Measurements from ENCODE around the gene PER3.

Gene PER3

GRCh38 chr1:7761103-7761502 is 23.0 kb upstream of the PER3 start:
- no peak overlapping the region for H3K27ac Mint-ChIP-seq (ENCODE audit: low read depth)
- H3K9me3 Mint-ChIP-seq = no peaks in the 10 kb centered on the region
- DNase-seq (ENCODE audit: low spot score in 2 of 2) = no peak
- no peak overlapping the region for H3K4me3 Mint-ChIP-seq
- no peak for ATAC-seq (replicated peaks; ENCODE audit: extremely low read depth, poor library complexity, severe bottlenecking)
- H3K36me3 Mint-ChIP-seq (ENCODE audit: insufficient read depth) = no peaks in the 10 kb centered on the region
- H3K4me1 Mint-ChIP-seq = no peaks in the 10 kb centered on the region
- peaks cover 12% of the 10 kb centered on the region for H3K27me3 Mint-ChIP-seq

- H3K27ac Mint-ChIP-seq (ENCODE audit: low read depth) = no peak overlapping the region
- no peaks in the 10 kb centered on the region for H3K9me3 Mint-ChIP-seq
Observed at GRCh38 chr1:7767176-7767575, 16.9 kb upstream of the PER3 start.

GRCh38 chr1:7768583-7768982 is 15.5 kb upstream of the PER3 start:
- Mint-ChIP-seq H3K4me3 (no peak overlapping the region), H3K36me3 (ENCODE audit: insufficient read depth) (peaks cover 2% of the 10 kb centered on the region), H3K9me3 (no peaks in the 10 kb centered on the region), H3K4me1 (peaks cover 17% of the 10 kb centered on the region), H3K27me3 (peaks cover 12% of the 10 kb centered on the region), H3K27ac (ENCODE audit: low read depth) (no peak overlapping the region)
- ATAC-seq (replicated peaks; ENCODE audit: extremely low read depth, poor library complexity, severe bottlenecking) (no peak), DNase-seq (ENCODE audit: low spot score in 2 of 2) (no peak)

More at GRCh38 chr1:7767176-7767575, 16.9 kb upstream of the PER3 start:
- Mint-ChIP-seq H3K4me3 (no peak overlapping the region), H3K4me1 (peaks cover 6% of the 10 kb centered on the region), H3K36me3 (ENCODE audit: insufficient read depth) (no peaks in the 10 kb centered on the region), H3K27me3 (peaks cover 18% of the 10 kb centered on the region)
- DNase-seq (ENCODE audit: low spot score in 2 of 2) (no peak), ATAC-seq (replicated peaks; ENCODE audit: extremely low read depth, poor library complexity, severe bottlenecking) (no peak)

- DNase-seq (ENCODE audit: low spot score in 2 of 2) (no peak), ATAC-seq (replicated peaks; ENCODE audit: extremely low read depth, poor library complexity, severe bottlenecking) (no peak)
- Mint-ChIP-seq H3K27ac (ENCODE audit: low read depth) (no peak overlapping the region), H3K9me3 (no peaks in the 10 kb centered on the region), H3K4me3 (no peak overlapping the region), H3K27me3 (peaks cover 11% of the 10 kb centered on the region), H3K36me3 (ENCODE audit: insufficient read depth) (peaks cover 7% of the 10 kb centered on the region), H3K4me1 (peaks cover 17% of the 10 kb centered on the region)
Observed at GRCh38 chr1:7769673-7770412, 14.2 kb upstream of the PER3 start.

- Mint-ChIP-seq H3K4me3 (peak overlapping the region; percentile 90), H3K27me3 (peaks cover 10% of the 10 kb centered on the region), H3K9me3 (no peaks in the 10 kb centered on the region), H3K4me1 (peaks cover 17% of the 10 kb centered on the region), H3K27ac (ENCODE audit: low read depth) (peak overlapping the region; percentile 98), H3K36me3 (ENCODE audit: insufficient read depth) (peaks cover 10% of the 10 kb centered on the region)
- no peak for ATAC-seq (replicated peaks; ENCODE audit: extremely low read depth, poor library complexity, severe bottlenecking)
- DNase-seq (ENCODE audit: low spot score in 2 of 2) = no peak
Observed at GRCh38 chr1:7770669-7770996, 13.5 kb upstream of the PER3 start.

- H3K4me1 Mint-ChIP-seq = peaks cover 18% of the 10 kb centered on the region
- DNase-seq (ENCODE audit: low spot score in 2 of 2) = peak; percentile 66 to 73
- H3K4me3 Mint-ChIP-seq = peak within 1 kb of the TSS; percentile 90
- H3K27ac Mint-ChIP-seq (ENCODE audit: low read depth) = peak within 1 kb of the TSS; percentile 98
- peak; percentile 92 for ATAC-seq (replicated peaks; ENCODE audit: extremely low read depth, poor library complexity, severe bottlenecking)
- H3K9me3 Mint-ChIP-seq = no peaks in the 10 kb centered on the region
- peaks cover 13% of the 10 kb centered on the region for H3K36me3 Mint-ChIP-seq (ENCODE audit: insufficient read depth)
- peaks cover 4% of the 10 kb centered on the region for H3K27me3 Mint-ChIP-seq
Observed at GRCh38 chr1:7770997-7771822, 12.9 kb upstream of the PER3 start, which contains the start of gene VAMP3. Gene VAMP3, plus strand, starts transcription at chr1:7771296. Its CDS starts 88 bp downstream, at chr1:7771384.

- peaks cover 15% of the 10 kb centered on the region for H3K36me3 Mint-ChIP-seq (ENCODE audit: insufficient read depth)
- H3K27me3 Mint-ChIP-seq = no peaks in the 10 kb centered on the region
- H3K4me1 Mint-ChIP-seq = peaks cover 22% of the 10 kb centered on the region
- H3K27ac Mint-ChIP-seq (ENCODE audit: low read depth) = peak overlapping the region; percentile 98
- no peak for DNase-seq (ENCODE audit: low spot score in 2 of 2)
- no peaks in the 10 kb centered on the region for H3K9me3 Mint-ChIP-seq
- peak overlapping the region; percentile 90 for H3K4me3 Mint-ChIP-seq
- no peak for ATAC-seq (replicated peaks; ENCODE audit: extremely low read depth, poor library complexity, severe bottlenecking)
Observed at GRCh38 chr1:7771823-7772299, 12.2 kb upstream of the PER3 start.

- no peaks in the 10 kb centered on the region for H3K9me3 Mint-ChIP-seq
Observed at GRCh38 chr1:7777591-7777990, 6.5 kb upstream of the PER3 start.

GRCh38 chr1:7778133-7778628 is 5.9 kb upstream of the PER3 start:
- H3K4me1 Mint-ChIP-seq = peaks cover 25% of the 10 kb centered on the region
- peaks cover 43% of the 10 kb centered on the region for H3K36me3 Mint-ChIP-seq (ENCODE audit: insufficient read depth)
- H3K27ac Mint-ChIP-seq (ENCODE audit: low read depth) = no peak overlapping the region
- ATAC-seq (replicated peaks; ENCODE audit: extremely low read depth, poor library complexity, severe bottlenecking) = no peak
- no peaks in the 10 kb centered on the region for H3K27me3 Mint-ChIP-seq
- DNase-seq (ENCODE audit: low spot score in 2 of 2) = no peak
- H3K4me3 Mint-ChIP-seq = no peak overlapping the region
- no peaks in the 10 kb centered on the region for H3K9me3 Mint-ChIP-seq

More at GRCh38 chr1:7777591-7777990, 6.5 kb upstream of the PER3 start:
- H3K4me1 Mint-ChIP-seq = peaks cover 27% of the 10 kb centered on the region
- DNase-seq (ENCODE audit: low spot score in 2 of 2) = no peak
- H3K4me3 Mint-ChIP-seq = no peak overlapping the region
- no peak overlapping the region for H3K27ac Mint-ChIP-seq (ENCODE audit: low read depth)
- H3K27me3 Mint-ChIP-seq = no peaks in the 10 kb centered on the region
- no peak for ATAC-seq (replicated peaks; ENCODE audit: extremely low read depth, poor library complexity, severe bottlenecking)
- H3K36me3 Mint-ChIP-seq (ENCODE audit: insufficient read depth) = peaks cover 38% of the 10 kb centered on the region

- Mint-ChIP-seq H3K9me3 (no peaks in the 10 kb centered on the region), H3K27ac (ENCODE audit: low read depth) (peak overlapping the region; percentile 36), H3K4me3 (peak overlapping the region; percentile 59), H3K4me1 (peaks cover 24% of the 10 kb centered on the region), H3K36me3 (ENCODE audit: insufficient read depth) (peaks cover 32% of the 10 kb centered on the region), H3K27me3 (no peaks in the 10 kb centered on the region)
- ATAC-seq (replicated peaks; ENCODE audit: extremely low read depth, poor library complexity, severe bottlenecking) (no peak), DNase-seq (ENCODE audit: low spot score in 2 of 2) (no peak)
Observed at GRCh38 chr1:7780976-7781375, 3.1 kb upstream of the PER3 start.

- no peak for ATAC-seq (replicated peaks; ENCODE audit: extremely low read depth, poor library complexity, severe bottlenecking)
- H3K4me1 Mint-ChIP-seq = peaks cover 20% of the 10 kb centered on the region
- H3K36me3 Mint-ChIP-seq (ENCODE audit: insufficient read depth) = peaks cover 30% of the 10 kb centered on the region
- H3K27me3 Mint-ChIP-seq = no peaks in the 10 kb centered on the region
- H3K4me3 Mint-ChIP-seq = peak overlapping the region; percentile 59
- no peak for DNase-seq (ENCODE audit: low spot score in 2 of 2)
- H3K27ac Mint-ChIP-seq (ENCODE audit: low read depth) = peak overlapping the region; percentile 36
- no peaks in the 10 kb centered on the region for H3K9me3 Mint-ChIP-seq
Observed at GRCh38 chr1:7781501-7781900, 2.6 kb upstream of the PER3 start.

GRCh38 chr1:7781923-7782495 is 2.1 kb upstream of the PER3 start:
- ATAC-seq (replicated peaks; ENCODE audit: extremely low read depth, poor library complexity, severe bottlenecking) (no peak), DNase-seq (ENCODE audit: low spot score in 2 of 2) (no peak)
- H3K9me3 Mint-ChIP-seq = no peaks in the 10 kb centered on the region
- H3K36me3 Mint-ChIP-seq (ENCODE audit: insufficient read depth) = peaks cover 29% of the 10 kb centered on the region
- no peaks in the 10 kb centered on the region for H3K27me3 Mint-ChIP-seq
- peak overlapping the region; percentile 36 for H3K27ac Mint-ChIP-seq (ENCODE audit: low read depth)
- H3K4me1 Mint-ChIP-seq = peaks cover 19% of the 10 kb centered on the region
- peak overlapping the region; percentile 59 for H3K4me3 Mint-ChIP-seq
